ENCODE data around the gene CAPN7.

DNA sequence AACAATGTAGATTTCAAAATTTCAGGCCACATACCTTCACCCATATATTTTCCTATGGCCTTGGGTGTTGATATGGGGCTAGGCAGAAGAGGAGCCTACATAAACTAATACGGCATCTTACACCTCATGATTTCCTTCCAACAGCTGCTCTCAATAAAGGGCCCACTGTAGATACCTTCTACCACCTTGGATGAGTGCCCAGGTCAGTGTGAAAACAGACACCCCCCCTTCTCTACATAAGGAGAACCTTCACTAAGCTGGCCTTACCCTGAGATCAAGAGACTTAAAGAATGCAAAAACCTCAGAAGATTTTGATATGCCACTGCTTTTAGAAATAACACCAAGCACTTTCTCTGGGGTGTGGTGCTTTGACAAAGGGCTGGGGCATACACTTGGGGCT is 83.6 kb downstream of the CAPN7 start:
- TF ChIP-seq, protein P1, sequence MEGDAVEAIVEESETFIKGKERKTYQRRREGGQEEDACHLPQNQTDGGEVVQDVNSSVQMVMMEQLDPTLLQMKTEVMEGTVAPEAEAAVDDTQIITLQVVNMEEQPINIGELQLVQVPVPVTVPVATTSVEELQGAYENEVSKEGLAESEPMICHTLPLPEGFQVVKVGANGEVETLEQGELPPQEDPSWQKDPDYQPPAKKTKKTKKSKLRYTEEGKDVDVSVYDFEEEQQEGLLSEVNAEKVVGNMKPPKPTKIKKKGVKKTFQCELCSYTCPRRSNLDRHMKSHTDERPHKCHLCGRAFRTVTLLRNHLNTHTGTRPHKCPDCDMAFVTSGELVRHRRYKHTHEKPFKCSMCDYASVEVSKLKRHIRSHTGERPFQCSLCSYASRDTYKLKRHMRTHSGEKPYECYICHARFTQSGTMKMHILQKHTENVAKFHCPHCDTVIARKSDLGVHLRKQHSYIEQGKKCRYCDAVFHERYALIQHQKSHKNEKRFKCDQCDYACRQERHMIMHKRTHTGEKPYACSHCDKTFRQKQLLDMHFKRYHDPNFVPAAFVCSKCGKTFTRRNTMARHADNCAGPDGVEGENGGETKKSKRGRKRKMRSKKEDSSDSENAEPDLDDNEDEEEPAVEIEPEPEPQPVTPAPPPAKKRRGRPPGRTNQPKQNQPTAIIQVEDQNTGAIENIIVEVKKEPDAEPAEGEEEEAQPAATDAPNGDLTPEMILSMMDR (IDR thresholded peaks at IDR 0.05), result no peak
- no peak for TF ChIP-seq POLR2A (IDR thresholded peaks at IDR 0.05)

Data from gastroesophageal sphincter (tissue), 3 donors.